AML-193 (cell line): ENCODE measurements around the gene PTPRK.
"Not testable (repeated sequence)": the region's sequence is repeated elsewhere in the genome, so short reads cannot be mapped to it uniquely, and the experiment has no call there.

Experiments used
- DNase-seq, 2 experiments: peaks; one replicate each; lab custom pipeline; 2025; lab: John Stamatoyannopoulos, UW

PTPRK gene

DNA sequence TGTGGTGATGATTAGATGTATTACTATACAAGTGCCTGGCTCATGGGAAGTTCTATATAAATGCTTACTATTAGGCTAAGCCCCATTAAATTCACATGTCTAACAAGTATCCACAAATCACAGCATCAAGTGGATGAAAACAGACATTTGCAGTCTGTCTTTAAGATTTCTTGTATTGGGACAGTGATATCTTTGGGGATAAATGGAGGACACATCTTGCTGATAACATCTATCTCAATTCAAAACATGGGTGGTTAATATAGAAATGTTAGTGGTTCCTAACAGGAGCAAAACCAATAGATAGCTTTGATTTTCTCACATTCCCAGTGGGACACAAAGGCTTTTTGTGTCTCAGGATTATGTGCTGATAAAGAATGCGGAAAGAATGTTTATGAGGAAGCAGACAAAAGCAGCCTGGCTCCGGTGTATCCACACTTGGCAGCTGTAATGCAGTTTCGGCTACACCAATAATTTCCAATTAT, 29.3 kb downstream of the PTPRK start:
- no peak for DNase-seq

GRCh38 chr6:128487746-128488145, 32.7 kb downstream of the PTPRK start:
- DNase-seq: no peak

GRCh38 chr6:128487055-128487454, 33.3 kb downstream of the PTPRK start:
- no peak for DNase-seq

DNA sequence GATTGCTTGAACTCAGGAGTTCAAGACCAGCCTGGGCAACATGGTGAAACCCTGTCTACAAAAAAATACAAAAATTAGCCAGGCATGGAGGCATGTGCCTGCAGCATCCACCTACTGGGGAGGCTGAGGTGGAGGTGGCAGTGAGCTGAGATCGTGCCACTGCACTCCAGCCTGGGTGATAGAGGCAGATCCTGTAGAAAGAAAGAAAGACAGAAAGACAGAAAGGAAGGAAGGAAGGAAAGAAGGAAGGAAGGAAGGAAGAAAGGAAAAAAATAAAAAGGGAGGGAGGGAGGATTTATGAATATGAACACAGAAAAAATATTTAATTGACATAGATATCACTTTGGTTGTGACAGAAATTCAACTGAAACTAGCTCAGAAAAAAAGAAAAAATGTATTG, 33.8 kb downstream of the PTPRK start:
- DNase-seq: not testable (repeated sequence)

GRCh38 chr6:128483472-128484135, 36.8 kb downstream of the PTPRK start:
- no peak for DNase-seq

DNA sequence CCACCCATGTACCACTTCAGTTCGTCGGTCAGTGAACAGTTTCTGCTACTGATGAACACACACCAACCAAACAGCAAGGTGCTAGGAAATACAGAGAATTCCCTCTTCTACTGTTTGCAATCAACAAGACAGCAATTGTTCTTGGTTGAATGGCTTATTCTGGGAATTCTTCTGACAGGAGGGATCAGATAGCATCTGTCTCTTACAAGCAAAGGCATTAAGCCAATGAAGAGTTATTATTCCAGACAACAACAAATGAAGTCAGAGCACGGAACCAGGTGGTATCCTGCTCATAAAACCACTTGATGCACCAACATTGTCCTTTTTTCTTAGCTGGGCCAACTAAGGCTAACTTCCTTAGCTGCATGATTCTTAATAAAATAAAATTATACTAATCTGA, 37.8 kb downstream of the PTPRK start:
- DNase-seq: no peak

- no peak for DNase-seq
These were observed 40.4 kb downstream of the PTPRK start for GRCh38 chr6:128479991-128480390.

GRCh38 chr6:128479048-128479666, 41.2 kb downstream of the PTPRK start:
- no peak for DNase-seq

- no peak for DNase-seq
These were observed 42.0 kb downstream of the PTPRK start for GRCh38 chr6:128478230-128479047.

DNA sequence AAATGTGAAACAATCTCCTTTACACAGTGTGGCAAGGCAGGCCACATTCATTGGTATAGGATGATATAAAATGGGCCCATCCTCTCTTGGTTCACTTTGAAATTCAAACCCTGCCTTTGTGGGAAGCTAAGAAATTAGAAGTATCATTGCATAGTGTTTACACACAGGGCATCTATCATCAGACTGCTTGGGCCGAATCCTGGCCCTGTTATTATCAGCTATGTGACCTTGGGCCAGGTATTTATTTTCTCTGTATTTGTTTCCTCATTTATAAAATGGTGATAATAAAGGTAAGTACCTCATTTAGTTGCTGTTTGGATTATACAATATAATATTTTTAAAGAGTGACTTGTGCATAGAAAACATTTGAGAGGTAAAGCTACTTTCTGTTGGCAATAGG, 45.5 kb downstream of the PTPRK start:
- no peak for DNase-seq

- DNase-seq: no peak
These were observed 45.9 kb downstream of the PTPRK start for GRCh38 chr6:128474481-128474880.

DNA sequence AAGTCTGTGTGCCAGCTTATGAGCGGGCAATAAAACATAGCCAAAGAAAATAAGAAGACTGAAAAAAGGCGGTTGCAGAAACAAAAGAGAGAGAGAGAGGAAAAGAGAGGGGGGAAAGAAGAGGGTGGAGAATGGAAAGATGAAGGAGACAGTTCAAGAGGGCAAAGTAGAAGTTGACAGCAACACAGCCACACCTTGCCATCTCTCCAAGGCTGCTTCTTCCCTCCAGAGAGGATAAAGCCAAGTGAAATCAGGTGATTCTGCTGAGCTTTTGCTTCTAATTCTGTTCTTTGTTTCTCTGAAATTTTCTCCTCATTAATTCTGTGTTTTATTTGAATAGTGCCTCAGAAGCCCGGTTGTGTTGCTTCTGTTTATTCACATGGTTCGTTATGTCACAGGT, 48.5 kb downstream of the PTPRK start:
- no peak for DNase-seq

DNA sequence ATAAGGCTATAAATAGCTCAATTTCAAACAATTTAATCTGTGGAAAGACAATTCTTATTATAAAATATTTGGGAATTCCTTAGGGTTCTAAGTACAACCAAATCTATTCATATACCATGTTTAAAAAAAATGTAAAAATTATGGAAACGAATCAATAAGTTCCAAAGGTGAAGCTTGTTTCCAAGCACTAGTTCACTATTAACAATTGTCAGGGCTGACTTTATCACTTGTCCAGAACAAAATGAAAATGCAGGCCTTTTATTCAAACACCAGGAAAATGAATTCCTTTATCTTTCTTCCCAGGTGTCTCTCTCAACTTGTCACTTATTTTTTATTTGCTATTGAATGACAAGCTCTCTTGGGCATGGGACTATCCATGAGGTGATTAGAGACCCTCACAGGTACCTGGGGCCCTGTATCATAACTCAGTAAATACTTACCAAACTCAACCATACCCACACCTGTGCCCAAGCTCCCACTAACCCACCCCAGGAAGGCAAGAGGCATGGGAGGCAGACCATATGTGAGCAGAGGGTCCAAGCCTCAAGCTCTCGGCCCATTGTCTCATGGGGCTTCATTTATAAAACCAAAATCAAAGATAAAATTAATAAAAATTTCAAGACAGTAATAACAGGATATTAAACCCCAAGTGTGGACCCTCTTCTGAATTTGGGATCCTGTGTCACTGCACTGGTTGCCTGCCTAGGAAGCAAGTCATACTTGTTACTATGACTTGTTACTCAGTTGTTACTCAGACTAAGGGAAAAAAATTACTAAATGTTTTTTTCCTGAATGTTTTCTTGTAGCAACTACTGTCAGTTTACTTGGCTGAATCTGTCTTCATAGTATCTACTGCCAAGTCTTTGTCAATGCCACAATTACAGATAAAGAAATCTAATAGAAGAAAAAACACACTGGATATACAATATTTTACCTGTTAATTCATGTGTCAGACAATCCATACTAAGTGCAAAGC, 54.7 kb downstream of the PTPRK start:
- DNase-seq: no peak

DNA sequence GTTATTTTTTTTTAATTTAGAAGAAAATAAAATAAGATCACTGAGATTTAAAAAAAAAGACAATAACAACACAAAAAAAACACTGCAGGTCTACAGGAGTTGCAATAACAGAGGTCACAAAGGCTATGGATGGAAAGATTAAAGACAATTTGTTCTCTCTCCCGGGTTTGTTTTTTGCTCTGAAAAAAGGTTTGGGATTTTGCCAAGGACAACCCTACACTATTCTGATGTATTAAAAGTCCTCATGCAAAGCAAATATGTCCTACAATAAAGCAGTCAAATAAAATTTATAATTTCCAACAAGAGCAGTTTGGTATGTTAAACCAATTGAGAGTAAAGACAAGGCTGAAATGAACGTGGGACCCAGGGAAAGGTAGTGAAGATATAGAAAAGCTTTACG, 55.6 kb downstream of the PTPRK start:
- no peak for DNase-seq

- no peak for DNase-seq
These were observed 56.5 kb downstream of the PTPRK start for GRCh38 chr6:128463942-128464341.

GRCh38 chr6:128461501-128461900, 58.9 kb downstream of the PTPRK start:
- no peak for DNase-seq

GRCh38 chr6:128456510-128457230, 63.7 kb downstream of the PTPRK start:
- DNase-seq: no peak

DNA sequence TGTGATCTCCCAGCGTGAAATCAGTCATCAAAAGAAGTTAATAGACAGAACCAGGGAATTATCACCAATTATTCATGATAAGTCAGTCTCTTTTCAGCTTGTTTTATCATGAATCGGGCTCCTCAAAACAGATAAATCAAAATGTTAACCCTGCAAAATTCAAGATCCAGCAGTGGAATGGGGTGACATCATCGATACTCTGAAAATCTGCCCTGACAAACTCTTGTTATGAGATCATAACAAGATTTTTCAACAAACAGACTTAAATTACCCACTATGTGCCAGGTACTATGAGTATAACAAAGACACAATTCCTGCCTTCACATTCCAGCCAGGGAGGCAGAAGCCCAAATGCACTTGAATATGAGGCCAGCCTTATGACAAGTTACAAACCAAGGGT, 64.4 kb downstream of the PTPRK start:
- no peak for DNase-seq

- no peak for DNase-seq
These were observed 67.7 kb downstream of the PTPRK start for GRCh38 chr6:128452713-128453112.

DNA sequence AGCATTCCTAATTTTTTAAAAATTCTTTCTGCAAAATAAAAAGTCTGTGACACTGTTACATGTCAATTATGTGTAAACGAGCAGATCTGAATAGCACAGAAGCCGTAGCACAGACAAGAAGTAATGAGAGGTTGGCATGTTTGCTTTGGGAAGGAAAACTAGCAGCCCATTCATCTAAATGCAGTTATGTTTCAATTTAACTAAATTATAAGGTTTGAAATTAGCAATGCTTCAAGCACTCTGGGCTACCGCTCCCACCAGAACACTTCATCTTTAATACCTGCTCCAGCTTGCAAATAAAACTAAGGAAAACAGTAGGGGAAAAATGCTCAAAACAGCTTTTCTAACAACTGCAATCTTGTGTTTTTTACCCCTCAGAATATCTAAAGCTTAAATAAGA, 73.9 kb downstream of the PTPRK start:
- no peak for DNase-seq

DNA sequence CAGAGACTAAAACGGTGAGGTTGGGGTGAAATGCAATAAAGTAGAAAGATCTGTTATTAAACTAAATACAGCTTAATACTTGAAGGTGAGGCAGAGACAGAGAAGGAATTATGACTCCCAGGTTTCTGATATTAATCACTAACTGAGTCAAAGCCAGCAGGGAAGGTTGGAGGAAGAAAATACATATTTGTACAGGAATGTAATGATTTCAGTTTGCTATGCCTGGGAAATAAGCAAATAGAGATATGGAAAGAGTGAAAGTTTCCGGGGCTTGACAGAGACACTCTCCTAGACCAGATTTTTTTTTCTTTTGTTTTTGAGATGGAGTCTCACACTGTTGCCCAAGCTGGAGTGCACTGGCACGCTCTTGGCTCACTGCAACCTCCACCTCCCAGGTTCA, 76.8 kb downstream of the PTPRK start:
- no peak for DNase-seq
